Activated CD8-positive, alpha-beta T cell treated with anti-CD3 and anti-CD28 coated beads for 36 hours (primary cell): ENCODE measurements around the gene TBX10. TPM values are rescaled to one million over a fixed set of nuclear protein-coding genes. Genes with fewer than 3 reads are reported as not detected.

Experiments used
- ATAC-seq: fragments of 200-7000 bp; cut with Tn5 transposase; one replicate; pipeline ENCODE4 v1.10.0; 2021; ENCODE audit warnings: mild to moderate bottlenecking, moderate library complexity
- CTCF ChIA-PET: fragments of 350-600 bp; sonication (Branson Sonifier 250); formaldehyde crosslinking; loops from one replicate; lab custom pipeline; 2021; ENCODE audit warnings: antibody characterized with exemption; lab: Charles Lee
- POLR2A ChIA-PET: fragments of 350-600 bp; sonication (Branson Sonifier 250); formaldehyde crosslinking; loops from one replicate; lab custom pipeline; 2021; ENCODE audit warnings: antibody characterized with exemption; lab: Charles Lee
- DNase-seq: peaks from one replicate; pipeline ENCODE4 v3.0.0-alpha.2; 2020
- H3K27ac Mint-ChIP-seq: one replicate; pipeline ENCODE4 v1.8.0; 2021; ENCODE audit warnings: mild to moderate bottlenecking, mixed read lengths
- H3K27me3 Mint-ChIP-seq: one replicate; pipeline ENCODE4 v1.8.0; 2021; ENCODE audit warnings: mixed read lengths
- H3K36me3 Mint-ChIP-seq: one replicate; pipeline ENCODE4 v1.8.0; 2021; ENCODE audit warnings: low read depth, mixed read lengths
- H3K4me1 Mint-ChIP-seq: one replicate; pipeline ENCODE4 v1.8.0; 2021; ENCODE audit warnings: low read depth, mixed read lengths
- H3K4me3 Mint-ChIP-seq: one replicate; pipeline ENCODE4 v1.8.0; 2021; ENCODE audit warnings: mild to moderate bottlenecking, moderate library complexity, mixed read lengths
- H3K9me3 Mint-ChIP-seq: one replicate; pipeline ENCODE4 v1.8.0; 2021; ENCODE audit warnings: mixed read lengths
- intact Hi-C: fragments of 100-400 bp; cut with micrococcal nuclease; formaldehyde crosslinking; loops from one replicate; pipeline ENCODE4 v1.10.0; 2022
- total RNA-seq, 2 experiments: library from RNA; stranded (reverse); gene quantifications; one replicate each; pipeline ENCODE4 v1.2.3, GENCODE V29; 2021
- TF ChIP-seq, protein P1 (sequence below): fragments of 200-600 bp; IDR thresholded peaks from one replicate; pipeline ENCODE4 v1.8.0; 2022; ENCODE audit warnings: antibody characterized with exemption, mild to moderate bottlenecking

The TBX10 gene
- total RNA-seq, 2 experiments from 2014 or later, result not detected

DNA sequence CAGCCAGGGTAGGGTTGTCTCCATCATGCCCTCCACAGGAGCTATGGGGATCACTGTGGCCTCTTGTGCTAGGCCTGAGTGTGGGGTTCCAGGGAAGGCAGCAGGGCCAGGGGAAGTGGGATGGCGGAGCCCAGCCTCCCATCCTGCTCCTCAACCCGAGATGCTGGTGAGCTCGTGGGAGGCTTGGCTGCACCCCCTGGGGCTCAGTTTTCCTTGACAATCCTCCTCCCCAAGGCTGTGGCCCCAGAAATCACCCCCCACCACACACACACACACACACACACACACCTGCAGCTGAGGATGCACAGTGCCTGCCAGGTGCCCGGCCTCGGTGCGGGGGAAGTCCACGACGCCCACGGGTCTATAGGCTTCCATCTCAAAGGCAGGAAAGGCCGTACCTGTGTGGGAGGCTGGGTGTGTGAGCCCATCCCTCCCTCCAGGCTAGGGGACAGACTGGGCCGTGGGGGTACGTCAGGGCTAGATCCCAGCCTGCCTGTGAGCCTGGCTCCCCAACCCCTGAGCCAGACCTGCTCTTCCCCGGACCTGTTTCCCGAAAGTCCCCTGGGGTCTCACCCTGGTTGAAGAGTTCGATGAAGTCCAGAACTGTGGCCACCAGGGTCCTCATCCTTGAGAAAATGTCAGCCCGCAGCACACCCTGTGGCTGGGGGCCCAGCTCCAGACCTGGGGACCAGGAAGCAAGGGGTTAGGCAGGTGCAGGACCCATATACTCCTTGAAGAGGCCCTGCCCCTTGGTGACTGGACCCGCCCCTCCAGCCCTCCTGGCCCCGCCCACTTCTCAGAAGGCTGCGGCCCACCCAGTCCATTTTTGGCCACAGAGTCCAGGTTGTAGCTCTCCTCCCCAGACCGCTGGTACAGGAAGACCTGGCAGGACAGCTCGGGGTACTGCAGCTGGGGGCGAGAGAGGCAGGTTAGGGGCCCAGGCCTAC, 5.2 kb upstream of the TBX10 start:
- peaks cover 2% of the 10 kb centered on the region for H3K9me3 Mint-ChIP-seq
- peaks cover 43% of the 10 kb centered on the region for H3K4me1 Mint-ChIP-seq
- DNase-seq (peak; percentile 39), ATAC-seq (no peak)
- intact Hi-C loops, result no loop called here
- TF ChIP-seq, protein P1, sequence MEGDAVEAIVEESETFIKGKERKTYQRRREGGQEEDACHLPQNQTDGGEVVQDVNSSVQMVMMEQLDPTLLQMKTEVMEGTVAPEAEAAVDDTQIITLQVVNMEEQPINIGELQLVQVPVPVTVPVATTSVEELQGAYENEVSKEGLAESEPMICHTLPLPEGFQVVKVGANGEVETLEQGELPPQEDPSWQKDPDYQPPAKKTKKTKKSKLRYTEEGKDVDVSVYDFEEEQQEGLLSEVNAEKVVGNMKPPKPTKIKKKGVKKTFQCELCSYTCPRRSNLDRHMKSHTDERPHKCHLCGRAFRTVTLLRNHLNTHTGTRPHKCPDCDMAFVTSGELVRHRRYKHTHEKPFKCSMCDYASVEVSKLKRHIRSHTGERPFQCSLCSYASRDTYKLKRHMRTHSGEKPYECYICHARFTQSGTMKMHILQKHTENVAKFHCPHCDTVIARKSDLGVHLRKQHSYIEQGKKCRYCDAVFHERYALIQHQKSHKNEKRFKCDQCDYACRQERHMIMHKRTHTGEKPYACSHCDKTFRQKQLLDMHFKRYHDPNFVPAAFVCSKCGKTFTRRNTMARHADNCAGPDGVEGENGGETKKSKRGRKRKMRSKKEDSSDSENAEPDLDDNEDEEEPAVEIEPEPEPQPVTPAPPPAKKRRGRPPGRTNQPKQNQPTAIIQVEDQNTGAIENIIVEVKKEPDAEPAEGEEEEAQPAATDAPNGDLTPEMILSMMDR, result no peak
- POLR2A ChIA-PET, result interaction anchor here (1.3 to 1.4 kb wide), 2 partner anchors 13 to 15 kb away, joined by 3 to 6 read pairs; partner anchors contain the start of gene NUDT8
- H3K36me3 Mint-ChIP-seq, result no peaks in the 10 kb centered on the region
- H3K27me3 Mint-ChIP-seq, result no peaks in the 10 kb centered on the region
- H3K27ac Mint-ChIP-seq, result no peak overlapping the region
- CTCF ChIA-PET, result interaction anchor here (0.6 to 11.8 kb wide), 5 partner anchors 14 to 549 kb away, joined by 3 to 127 read pairs (median 3); partner anchors contain the start of gene NUDT8
- H3K4me3 Mint-ChIP-seq, result no peak overlapping the region

DNA sequence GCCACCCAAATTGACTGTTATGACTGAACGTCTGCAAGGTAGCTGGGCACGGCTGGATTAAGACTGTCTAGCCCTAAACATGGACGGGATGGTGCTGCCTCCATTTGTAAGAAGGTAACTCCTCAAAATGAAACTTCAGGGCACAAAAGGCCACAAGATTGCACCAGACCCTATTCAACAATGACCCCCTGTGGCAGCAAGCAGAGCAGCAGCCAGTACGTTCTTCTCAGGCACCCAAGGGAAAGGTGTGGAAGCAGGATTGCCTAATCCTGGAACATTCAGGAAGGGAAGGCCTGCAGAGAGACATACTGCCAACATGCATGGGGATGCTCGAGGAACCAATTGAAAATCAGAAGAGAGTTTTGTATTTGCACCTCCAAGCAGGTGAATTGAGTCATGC, 4.5 kb upstream of the TBX10 start:
- DNase-seq (no peak), ATAC-seq (no peak)
- Mint-ChIP-seq H3K4me3 (no peak overlapping the region), H3K36me3 (no peaks in the 10 kb centered on the region), H3K9me3 (peaks cover 2% of the 10 kb centered on the region), H3K27ac (no peak overlapping the region), H3K27me3 (no peaks in the 10 kb centered on the region), H3K4me1 (peaks cover 36% of the 10 kb centered on the region)
- intact Hi-C loops, result no loop called here
- ChIA-PET CTCF (interaction anchor here (0.6 to 11.8 kb wide), 2 partner anchors 14 to 550 kb away, joined by 3 to 127 read pairs; partner anchors contain the start of gene NUDT8), POLR2A (interaction anchor here (1.4 kb wide), 1 partner anchor 12 kb away, joined by 3 read pairs; no protein-coding TSS in a partner anchor)
- TF ChIP-seq, protein P1, result peak; percentile 46

DNA sequence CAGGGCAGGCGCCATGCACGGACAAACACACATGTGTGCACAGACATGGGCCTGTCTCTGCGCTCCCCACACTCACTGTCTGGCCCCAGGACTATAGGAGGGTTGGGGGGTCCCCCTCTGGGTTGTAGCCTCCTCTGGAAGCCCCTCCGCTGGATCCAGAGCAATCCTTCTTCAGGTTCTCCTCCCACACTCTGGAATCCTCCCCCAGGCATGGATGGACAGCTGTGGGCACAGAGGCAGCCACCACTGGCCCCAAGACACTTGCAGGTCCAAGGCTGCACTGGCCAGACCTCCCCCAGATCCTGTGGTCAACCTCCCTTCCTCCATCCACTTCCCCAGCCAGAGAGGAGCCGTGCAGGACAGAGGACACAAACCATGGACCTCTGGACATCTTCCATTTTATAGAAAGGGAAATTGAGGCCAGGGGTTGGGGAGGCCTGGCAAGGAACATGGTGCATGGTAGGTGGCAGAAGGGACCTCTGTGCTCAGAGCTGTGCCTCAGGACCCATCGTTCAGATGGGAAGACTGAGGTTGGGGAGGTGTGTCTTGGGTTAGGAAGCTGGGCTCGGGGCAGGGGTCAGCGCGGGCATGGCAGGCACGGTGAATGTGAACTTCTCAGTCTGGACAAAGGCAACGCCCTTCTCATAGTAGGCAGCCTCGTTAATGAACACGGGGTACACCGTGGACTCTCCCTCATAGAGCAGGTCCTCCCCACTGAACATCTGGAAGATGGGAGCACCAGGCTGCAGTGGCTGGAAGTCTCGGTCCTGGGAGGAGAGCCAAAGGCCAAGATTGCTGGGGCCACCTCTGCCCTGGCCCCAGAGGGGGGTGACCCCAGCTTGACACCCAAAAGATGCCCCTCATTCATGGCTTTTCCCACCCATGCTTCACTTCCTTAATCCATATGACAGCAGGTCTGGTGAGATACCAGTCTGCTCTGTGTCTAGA, 2.9 kb upstream of the TBX10 start:
- intact Hi-C loops, result no loop called here
- CTCF ChIA-PET, result interaction anchor here (1.1 to 11.8 kb wide), 2 partner anchors 9 to 12 kb away, joined by 3 to 127 read pairs; partner anchors contain the start of gene NUDT8
- Mint-ChIP-seq H3K27me3 (no peaks in the 10 kb centered on the region), H3K9me3 (peaks cover 2% of the 10 kb centered on the region), H3K27ac (no peak overlapping the region), H3K36me3 (no peaks in the 10 kb centered on the region), H3K4me3 (no peak overlapping the region), H3K4me1 (peaks cover 22% of the 10 kb centered on the region)
- DNase-seq (no peak), ATAC-seq (no peak)
- POLR2A ChIA-PET, result no interaction called here
- TF ChIP-seq, protein P1, result no peak

DNA sequence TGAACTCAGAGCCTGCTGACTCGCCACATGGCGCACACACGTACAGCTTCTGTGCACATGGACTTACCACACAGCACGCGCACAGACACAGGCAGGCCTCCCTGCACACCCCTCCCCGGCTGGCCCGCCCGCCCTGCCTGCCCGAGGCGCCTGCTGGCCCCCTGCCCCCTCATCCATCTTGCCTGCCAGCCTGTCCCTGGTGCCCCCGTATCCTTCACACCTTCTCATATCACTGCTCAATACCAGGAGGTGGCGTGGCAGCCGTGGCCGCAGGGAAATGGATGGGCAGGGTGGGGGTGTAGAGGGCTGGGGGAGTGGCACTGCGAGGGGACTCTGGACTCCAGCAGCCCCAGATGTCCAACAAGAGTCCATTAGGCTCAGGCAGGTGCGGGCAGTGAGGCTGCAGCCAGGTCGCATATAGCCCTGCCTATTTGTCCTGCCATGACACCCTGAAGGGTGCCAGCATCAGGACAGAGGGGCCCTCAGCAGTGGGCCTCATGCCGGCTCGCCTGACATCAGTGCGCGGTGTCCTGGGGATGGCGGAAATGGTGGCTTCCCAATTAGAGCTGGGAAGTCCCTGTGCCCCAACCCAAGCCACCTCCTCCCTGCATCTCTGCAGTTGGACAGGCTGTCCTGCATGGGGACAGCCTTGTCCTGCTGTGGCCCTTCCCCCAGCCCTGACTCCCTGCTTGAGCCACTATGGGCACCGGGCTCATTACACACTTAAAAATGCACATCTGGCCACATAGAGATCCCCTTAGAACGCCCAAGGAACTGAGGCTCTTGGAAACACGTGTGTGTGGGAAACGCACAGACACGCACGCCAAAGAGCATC, 2.0 kb upstream of the TBX10 start:
- no peaks in the 10 kb centered on the region for H3K36me3 Mint-ChIP-seq
- H3K27me3 Mint-ChIP-seq, result no peaks in the 10 kb centered on the region
- intact Hi-C loops, result no loop called here
- TF ChIP-seq, protein P1, result no peak
- POLR2A ChIA-PET, result no interaction called here
- CTCF ChIA-PET, result no interaction called here
- peaks cover 2% of the 10 kb centered on the region for H3K9me3 Mint-ChIP-seq
- H3K4me1 Mint-ChIP-seq, result peaks cover 13% of the 10 kb centered on the region
- DNase-seq (no peak), ATAC-seq (no peak)
- H3K4me3 Mint-ChIP-seq, result no peak overlapping the region
- H3K27ac Mint-ChIP-seq, result no peak overlapping the region
